Measurements from ENCODE around the gene CBLN3. TPM values are rescaled to one million over a fixed set of nuclear protein-coding genes. Genes with fewer than 3 reads are reported as not detected.

The CBLN3 gene
- total RNA-seq, 1 experiment from 2014 or later: 1.4 TPM

GRCh38 chr14:24430682-24431568, 1.5 kb upstream of the CBLN3 start:
- no peak for TF ChIP-seq CTCF (IDR thresholded peaks at IDR 0.05; ENCODE audit: insufficient read depth in 1 of 2, low read depth in 1 of 2, low read length in 1 of 2, severe bottlenecking in 1 of 2, unreplicated experiment in 1 of 2)
- no peak for DNase-seq
- Histone ChIP-seq H3K9me3 (no peaks in the 10 kb centered on the region), H3K4me3 (ENCODE audit: low read depth, low read length) (peak overlapping the region; percentile 63), H3K36me3 (ENCODE audit: control insufficient read depth, insufficient read depth, low read length) (peaks cover 3% of the 10 kb centered on the region; the same call in 1 of the 2 replicates), H3K4me1 (peaks cover 49% of the 10 kb centered on the region), H3K27me3 (replicated peaks; ENCODE audit: control insufficient read depth, insufficient read depth, low read length) (no peaks in the 10 kb centered on the region)
- peaks cover 15% of the 10 kb centered on the region for H3K36me3 Mint-ChIP-seq (ENCODE audit: insufficient read depth, unreplicated experiment)
- H3K9me3 Mint-ChIP-seq (ENCODE audit: unreplicated experiment): no peaks in the 10 kb centered on the region
- intact Hi-C loops (cut with micrococcal nuclease; ENCODE audit: unreplicated experiment): loop anchor here (1.0 kb wide), 4 partner anchors 37 to 103 kb away; no protein-coding TSS in a partner anchor
- CTCF ChIA-PET: interaction anchor here (0.6 to 3.7 kb wide), 39 partner anchors 8 to 188 kb away, joined by 3 to 111 read pairs (median 4); partner anchors contain the start of genes CIDEB, DHRS1, NOP9 and NYNRIN
- BruUV-seq (replicated peaks): TSS peak; percentile 26
- peaks cover 35% of the 10 kb centered on the region for H3K4me1 Mint-ChIP-seq (ENCODE audit: low read depth, unreplicated experiment)
- peak overlapping the region; percentile 56 for H3K27ac Mint-ChIP-seq (ENCODE audit: unreplicated experiment)
- H3K4me3 Mint-ChIP-seq (ENCODE audit: unreplicated experiment): peak overlapping the region; percentile 78
- POLR2A ChIA-PET: interaction anchor here (0.6 to 1.7 kb wide), 10 partner anchors 11 to 189 kb away, joined by 3 to 12 read pairs (median 6); partner anchors contain the start of genes SDR39U1 and TINF2
- H3K27me3 Mint-ChIP-seq (ENCODE audit: insufficient read depth, unreplicated experiment): no peaks in the 10 kb centered on the region

- Mint-ChIP-seq H3K27ac (ENCODE audit: unreplicated experiment) (no peak overlapping the region), H3K36me3 (ENCODE audit: insufficient read depth, unreplicated experiment) (peaks cover 15% of the 10 kb centered on the region), H3K9me3 (ENCODE audit: unreplicated experiment) (no peaks in the 10 kb centered on the region), H3K27me3 (ENCODE audit: insufficient read depth, unreplicated experiment) (no peaks in the 10 kb centered on the region), H3K4me3 (ENCODE audit: unreplicated experiment) (peak overlapping the region; percentile 78), H3K4me1 (ENCODE audit: low read depth, unreplicated experiment) (peaks cover 39% of the 10 kb centered on the region)
- intact Hi-C loops (cut with micrococcal nuclease; ENCODE audit: unreplicated experiment): no loop called here
- no TSS peak for BruUV-seq (replicated peaks)
- DNase-seq: peak in 1 of 2 experiments; percentile 73
- Histone ChIP-seq H3K27me3 (replicated peaks; ENCODE audit: control insufficient read depth, insufficient read depth, low read length) (no peaks in the 10 kb centered on the region), H3K9me3 (no peaks in the 10 kb centered on the region), H3K36me3 (ENCODE audit: control insufficient read depth, insufficient read depth, low read length) (peaks cover 3% of the 10 kb centered on the region; the same call in 1 of the 2 replicates), H3K4me1 (peaks cover 56% of the 10 kb centered on the region), H3K4me3 (ENCODE audit: low read depth, low read length) (peak overlapping the region; percentile 63)
- ChIA-PET POLR2A (interaction anchor here (0.6 to 1.7 kb wide), 6 partner anchors 11 to 188 kb away, joined by 4 to 11 read pairs (median 5); partner anchors contain the start of genes SDR39U1 and TINF2), CTCF (interaction anchor here (0.8 to 3.7 kb wide), 7 partner anchors 12 to 133 kb away, joined by 3 to 111 read pairs (median 5); partner anchors contain the start of gene CIDEB)
- TF ChIP-seq CTCF (IDR thresholded peaks at IDR 0.05; ENCODE audit: insufficient read depth in 1 of 2, low read depth in 1 of 2, low read length in 1 of 2, severe bottlenecking in 1 of 2, unreplicated experiment in 1 of 2): no peak
Observed at GRCh38 chr14:24430143-24430681, 744 bp upstream of the CBLN3 start.

Data from Caco-2 (cell line).